K562 (cell line): ENCODE measurements around the gene SLC30A10. TPM values are rescaled to one million over a fixed set of nuclear protein-coding genes. Genes with fewer than 3 reads are reported as not detected.

Source experiments
- ARHGAP35 ChIP-seq: fragments of 450-650 bp; IDR thresholded peaks from 2 replicates; pipeline ENCODE4 v1.6.1; 2018; ENCODE audit not compliant: partially characterized antibody
- DMBX1 ChIP-seq: fragments of 250-450 bp; sonication (Bioruptor Pico); IDR thresholded peaks from 2 replicates; pipeline ENCODE4 v1.8.0; 2022; ENCODE audit warnings: inconsistent platforms, mild to moderate bottlenecking, moderate library complexity, borderline replicate concordance
- ETS1 ChIP-seq: conservative IDR thresholded peaks from 2 replicates; pipeline ENCODE4 v1.6.1; 2011; ENCODE audit warnings: low read depth, mild to moderate bottlenecking, low read length; ENCODE audit not compliant: control insufficient read depth
- HEY1 ChIP-seq: fragments of 250-450 bp; sonication (Bioruptor Pico); IDR thresholded peaks from 2 replicates; pipeline ENCODE4 v1.5.0; 2020; ENCODE audit warnings: mild to moderate bottlenecking, moderate library complexity, borderline replicate concordance
- KHSRP ChIP-seq: fragments of 450-650 bp; IDR thresholded peaks from 2 replicates; pipeline ENCODE4 v1.6.1; 2017
- MYNN ChIP-seq, 2 experiments: sonication (generic); formaldehyde crosslinking in 1 of 2; IDR thresholded peaks; 2 replicates each; pipeline versions ENCODE4 v1.5.0 to v1.6.1; 2016 to 2020; ENCODE audit warnings: antibody characterized with exemption in 1 of 2, missing genetic modification reagents in 1 of 2
- SIX5 ChIP-seq, 2 experiments: IDR thresholded peaks; 2 replicates each; pipeline ENCODE4 v1.6.1; 2011; ENCODE audit warnings: low read length in 2 of 2, borderline replicate concordance in 1 of 2, low read depth in 1 of 2, mild to moderate bottlenecking in 1 of 2, moderate library complexity in 1 of 2; ENCODE audit not compliant: insufficient read depth in 1 of 2
- SMAD1 ChIP-seq: fragments of 150-350 bp; IDR thresholded peaks from 2 replicates; pipeline ENCODE4 v1.6.1; 2014; ENCODE audit warnings: low read length, low read depth; ENCODE audit not compliant: partially characterized antibody
- SMARCB1 ChIP-seq: IDR thresholded peaks from 2 replicates; pipeline ENCODE4 v1.6.1; 2011; ENCODE audit warnings: improper control_type of control experiment, low read depth; ENCODE audit not compliant: insufficient read length
- SMC3 ChIP-seq: conservative IDR thresholded peaks from 2 replicates; pipeline ENCODE4 v1.6.1; 2011; ENCODE audit warnings: low read depth, low read length, improper control_type of control experiment; ENCODE audit not compliant: insufficient read depth
- TCF3 ChIP-seq: sonication (generic); formaldehyde crosslinking; IDR thresholded peaks from 2 replicates; pipeline ENCODE4 v1.4.0; 2020; ENCODE audit warnings: mild to moderate bottlenecking, missing genetic modification reagents
- ZBTB26 ChIP-seq: fragments of 450-650 bp; formaldehyde crosslinking; IDR thresholded peaks from 2 replicates; pipeline ENCODE4 v1.4.0; 2022; ENCODE audit warnings: missing genetic modification characterization
- ZNF232 ChIP-seq: sonication (generic); formaldehyde crosslinking; IDR thresholded peaks from 2 replicates; pipeline ENCODE4 v1.8.0; 2022; ENCODE audit warnings: mild to moderate bottlenecking, missing genetic modification reagents
- ZNF274 ChIP-seq: IDR thresholded peaks from 2 replicates; pipeline ENCODE4 v1.6.1; 2011; ENCODE audit warnings: low read depth, mild to moderate bottlenecking, low read length, moderate library complexity, borderline replicate concordance
- ZNF707 ChIP-seq: fragments of 250-450 bp; sonication (Bioruptor Pico); conservative IDR thresholded peaks from 2 replicates; pipeline ENCODE4 v1.8.0; 2022; ENCODE audit warnings: inconsistent platforms, mild to moderate bottlenecking, moderate library complexity
- ZNF766 ChIP-seq: fragments of 200-800 bp; sonication (Bioruptor generic); conservative IDR thresholded peaks from 2 replicates; pipeline ENCODE4 v1.6.1; 2016; ENCODE audit warnings: missing genetic modification characterization, missing compliant biosample characterization
- ZZZ3 ChIP-seq: fragments of 450-650 bp; IDR thresholded peaks from 2 replicates; pipeline ENCODE4 v1.6.1; 2016; ENCODE audit warnings: antibody characterized with exemption, mild to moderate bottlenecking, moderate library complexity
- polyA plus RNA-seq, 8 experiments: library from polyadenylated mRNA; depleted of rRNA in 4 of 8; stranded (reverse) in 5 of 8; unstranded in 3 of 8; fragments of >200 nt; fragmentation: Nextera tagmentation in 2 of 8; fragmentation: Illumina TruSeq in 1 of 8; extraction: Ambion mirVana in 2 of 8; extraction: Trizol in 1 of 8; gene quantifications; 2 replicates each; pipeline versions ENCODE4 v1.2.1 to v1.2.3, GENCODE V29; 2011 to 2014; ENCODE audit warnings: inconsistent platforms in 1 of 8, missing spikeins in 1 of 8
- total RNA-seq, 7 experiments: library from RNA; depleted of rRNA in 6 of 7; stranded (reverse); fragments of >200 nt in 6 of 7; fragmentation: Illumina TruSeq in 2 of 7; extraction: Trizol in 2 of 7; gene quantifications; 2 replicates each; pipeline versions ENCODE4 v1.2.1 to v1.2.3, GENCODE V29; 2011 to 2021; ENCODE audit warnings: low replicate concordance in 1 of 7
- TF ChIP-seq, protein P1 (sequence below), 3 experiments: fragments of 200-800 bp in 1 of 3; fragments of 250-450 bp in 1 of 3; fragments of 450-650 bp in 1 of 3; sonication (Bioruptor Pico) in 1 of 3; sonication (Bioruptor generic) in 1 of 3; formaldehyde crosslinking in 1 of 3; IDR thresholded peaks; 2 replicates each; pipeline versions ENCODE4 v1.6.1 to v1.8.0; 2016 to 2022; ENCODE audit warnings: mild to moderate bottlenecking in 2 of 3, missing genetic modification characterization in 2 of 3, missing compliant biosample characterization in 1 of 3, moderate library complexity in 1 of 3
- TF ChIP-seq, protein P2 (sequence below): fragments of 450-650 bp; formaldehyde crosslinking; IDR thresholded peaks from 2 replicates; pipeline ENCODE4 v1.4.0; 2022; ENCODE audit warnings: missing genetic modification characterization

SLC30A10 gene
- total and polyA plus RNA-seq, 9 of the 15 experiments (the other 6 are each of a cell fraction or from before 2014, with no cell fraction given): 2.6 to 11.3 (median 7.1) TPM

GRCh38 chr1:219906924-219907771 is 21.2 kb downstream of the SLC30A10 start (continued):
- TF ChIP-seq SIX5 (IDR thresholded peaks at IDR 0.05; ENCODE audit: borderline replicate concordance in 1 of 2, insufficient read depth in 1 of 2, low read depth in 1 of 2, low read length in 2 of 2) (no peak), ZBTB26 (CRISPR knock-in tag) (no peak), KHSRP (peak; percentile 84; the same call in 1 of the 2 replicates), ZNF274 (peak; percentile 55; the same call in 1 of the 2 replicates), ZNF707 (no peak), TCF3 (peak; percentile 99), MYNN (IDR thresholded peaks at IDR 0.05) (peak; percentile 94), MYNN (CRISPR knock-in tag; IDR thresholded peaks at IDR 0.05) (no peak), ARHGAP35 (peak; percentile 43), ZNF766 (CRISPR knock-in tag) (peak; percentile 86), SMARCB1 (no peak), SMC3 (no peak), HEY1 (CRISPR knock-in tag) (peak; percentile 58; the same call in 1 of the 2 replicates), ZNF232 (no peak), ETS1 (peak; percentile 73; the same call in 1 of the 2 replicates), DMBX1 (peak; percentile 69), ZZZ3 (no peak), SMAD1 (peak; percentile 10)
- TF ChIP-seq, protein P1, sequence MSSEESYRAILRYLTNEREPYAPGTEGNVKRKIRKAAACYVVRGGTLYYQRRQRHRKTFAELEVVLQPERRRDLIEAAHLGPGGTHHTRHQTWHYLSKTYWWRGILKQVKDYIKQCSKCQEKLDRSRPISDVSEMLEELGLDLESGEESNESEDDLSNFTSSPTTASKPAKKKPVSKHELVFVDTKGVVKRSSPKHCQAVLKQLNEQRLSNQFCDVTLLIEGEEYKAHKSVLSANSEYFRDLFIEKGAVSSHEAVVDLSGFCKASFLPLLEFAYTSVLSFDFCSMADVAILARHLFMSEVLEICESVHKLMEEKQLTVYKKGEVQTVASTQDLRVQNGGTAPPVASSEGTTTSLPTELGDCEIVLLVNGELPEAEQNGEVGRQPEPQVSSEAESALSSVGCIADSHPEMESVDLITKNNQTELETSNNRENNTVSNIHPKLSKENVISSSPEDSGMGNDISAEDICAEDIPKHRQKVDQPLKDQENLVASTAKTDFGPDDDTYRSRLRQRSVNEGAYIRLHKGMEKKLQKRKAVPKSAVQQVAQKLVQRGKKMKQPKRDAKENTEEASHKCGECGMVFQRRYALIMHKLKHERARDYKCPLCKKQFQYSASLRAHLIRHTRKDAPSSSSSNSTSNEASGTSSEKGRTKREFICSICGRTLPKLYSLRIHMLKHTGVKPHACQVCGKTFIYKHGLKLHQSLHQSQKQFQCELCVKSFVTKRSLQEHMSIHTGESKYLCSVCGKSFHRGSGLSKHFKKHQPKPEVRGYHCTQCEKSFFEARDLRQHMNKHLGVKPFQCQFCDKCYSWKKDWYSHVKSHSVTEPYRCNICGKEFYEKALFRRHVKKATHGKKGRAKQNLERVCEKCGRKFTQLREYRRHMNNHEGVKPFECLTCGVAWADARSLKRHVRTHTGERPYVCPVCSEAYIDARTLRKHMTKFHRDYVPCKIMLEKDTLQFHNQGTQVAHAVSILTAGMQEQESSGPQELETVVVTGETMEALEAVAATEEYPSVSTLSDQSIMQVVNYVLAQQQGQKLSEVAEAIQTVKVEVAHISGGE (CRISPR knock-in tag; IDR thresholded peaks at IDR 0.05): peak in 1 of 3 experiments; percentile 76; a peak in 2 of 6 replicates
- TF ChIP-seq, protein P2, sequence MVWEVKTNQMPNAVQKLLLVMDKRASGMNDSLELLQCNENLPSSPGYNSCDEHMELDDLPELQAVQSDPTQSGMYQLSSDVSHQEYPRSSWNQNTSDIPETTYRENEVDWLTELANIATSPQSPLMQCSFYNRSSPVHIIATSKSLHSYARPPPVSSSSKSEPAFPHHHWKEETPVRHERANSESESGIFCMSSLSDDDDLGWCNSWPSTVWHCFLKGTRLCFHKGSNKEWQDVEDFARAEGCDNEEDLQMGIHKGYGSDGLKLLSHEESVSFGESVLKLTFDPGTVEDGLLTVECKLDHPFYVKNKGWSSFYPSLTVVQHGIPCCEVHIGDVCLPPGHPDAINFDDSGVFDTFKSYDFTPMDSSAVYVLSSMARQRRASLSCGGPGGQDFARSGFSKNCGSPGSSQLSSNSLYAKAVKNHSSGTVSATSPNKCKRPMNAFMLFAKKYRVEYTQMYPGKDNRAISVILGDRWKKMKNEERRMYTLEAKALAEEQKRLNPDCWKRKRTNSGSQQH (CRISPR knock-in tag): no peak
